Neutrophil (primary cell): ENCODE data around the gene ARL6IP4.

Source experiments
- H3K27ac ChIP-seq: fragments of 200-600 bp; sonication (generic); 2 replicates; pipeline ENCODE4 v1.5.1; 2016; ENCODE audit warnings: mild to moderate bottlenecking, moderate library complexity
- H3K27me3 ChIP-seq: fragments of 200-600 bp; sonication (generic); 2 replicates; pipeline ENCODE4 v1.6.0; 2016; ENCODE audit warnings: mild to moderate bottlenecking
- H3K36me3 ChIP-seq: fragments of 200-600 bp; sonication (generic); 2 replicates; pipeline ENCODE4 v1.5.1; 2017
- H3K4me1 ChIP-seq, 2 experiments: fragments of 200-600 bp in 1 of 2; sonication (generic) in 1 of 2; 1 replicate in 1 of 2; 2 replicates in 1 of 2; pipeline versions ENCODE4 v1.5.1 to v1.6.1; 2013 to 2016; ENCODE audit warnings: low read depth in 1 of 2, low read length in 1 of 2, mild to moderate bottlenecking in 1 of 2, moderate library complexity in 1 of 2; ENCODE audit not compliant: control insufficient read depth in 1 of 2, insufficient read depth in 1 of 2
- H3K4me3 ChIP-seq, 2 experiments: fragments of 200-600 bp in 1 of 2; sonication (generic) in 1 of 2; 1 replicate in 1 of 2; 2 replicates in 1 of 2; pipeline ENCODE4 v1.5.1; 2013 to 2016; ENCODE audit warnings: low read depth in 1 of 2, low read length in 1 of 2, mild to moderate bottlenecking in 1 of 2, moderate library complexity in 1 of 2
- H3K9me3 ChIP-seq: fragments of 200-600 bp; sonication (generic); 2 replicates; pipeline ENCODE4 v1.5.1; 2016
- CTCF ChIP-seq: fragments of 200-600 bp; sonication (generic); IDR thresholded peaks from 2 replicates; pipeline ENCODE4 v1.5.1; 2016; ENCODE audit warnings: antibody characterized with exemption

The ARL6IP4 gene

DNA sequence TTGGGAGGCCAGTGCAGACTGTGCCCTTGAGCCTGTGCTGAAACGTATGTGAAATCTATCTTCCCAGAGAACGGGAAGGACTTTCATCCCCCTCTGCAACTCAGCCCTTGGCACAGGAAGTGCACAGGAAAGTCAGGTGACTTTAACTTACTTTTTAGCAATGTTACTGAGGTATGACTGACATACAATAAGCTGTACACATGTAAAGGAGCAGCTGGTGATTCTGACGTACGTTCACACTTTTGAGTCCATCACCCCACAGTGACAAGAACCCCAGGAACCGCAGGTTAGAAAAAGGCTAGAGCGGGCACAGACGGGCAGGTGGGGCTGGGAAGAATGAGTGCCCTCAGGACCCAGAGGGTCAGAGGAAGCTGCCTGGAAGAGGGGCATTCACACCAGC is 48.0 kb downstream of the ARL6IP4 start:
- Histone ChIP-seq H3K4me3 (no peak overlapping the region), H3K36me3 (no peaks in the 10 kb centered on the region), H3K4me1 (peaks cover 13 to 15% of the 10 kb centered on the region in 2 experiments), H3K27me3 (no peaks in the 10 kb centered on the region), H3K27ac (no peak overlapping the region), H3K9me3 (no peaks in the 10 kb centered on the region)
- no peak for TF ChIP-seq CTCF

DNA sequence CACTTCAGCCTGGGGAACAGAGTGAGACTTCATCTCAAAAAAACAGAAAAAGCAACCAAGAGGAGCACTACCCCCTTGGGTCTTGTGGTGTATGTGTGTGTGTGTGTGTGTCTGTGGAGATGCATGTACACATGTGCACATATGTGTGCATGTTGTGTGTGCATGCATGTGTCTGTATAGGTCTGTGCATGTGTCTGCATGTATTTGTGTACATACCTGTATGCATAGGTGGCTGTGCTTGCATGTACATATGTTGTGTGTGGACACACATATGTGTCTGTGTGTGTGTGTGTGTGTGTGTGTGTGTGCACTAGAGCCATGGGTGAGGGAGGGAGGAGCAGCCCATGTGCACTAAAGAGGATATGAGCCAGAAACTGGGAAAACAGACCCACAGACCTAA is 49.1 kb downstream of the ARL6IP4 start:
- TF ChIP-seq CTCF = no peak
- no peak overlapping the region for H3K27ac ChIP-seq
- no peaks in the 10 kb centered on the region for H3K9me3 ChIP-seq
- H3K36me3 ChIP-seq = no peaks in the 10 kb centered on the region
- H3K4me3 ChIP-seq = no peak overlapping the region
- no peaks in the 10 kb centered on the region for H3K27me3 ChIP-seq
- H3K4me1 ChIP-seq = peaks cover 24 to 25% of the 10 kb centered on the region in 2 experiments

- Histone ChIP-seq H3K27ac (no peak overlapping the region), H3K27me3 (no peaks in the 10 kb centered on the region), H3K4me3 (no peak overlapping the region), H3K4me1 (peaks cover 25 to 26% of the 10 kb centered on the region in 2 experiments), H3K9me3 (no peaks in the 10 kb centered on the region), H3K36me3 (no peaks in the 10 kb centered on the region)
- TF ChIP-seq CTCF = no peak
These were observed 50.2 kb downstream of the ARL6IP4 start for GRCh38 chr12:123030686-123031085.

DNA sequence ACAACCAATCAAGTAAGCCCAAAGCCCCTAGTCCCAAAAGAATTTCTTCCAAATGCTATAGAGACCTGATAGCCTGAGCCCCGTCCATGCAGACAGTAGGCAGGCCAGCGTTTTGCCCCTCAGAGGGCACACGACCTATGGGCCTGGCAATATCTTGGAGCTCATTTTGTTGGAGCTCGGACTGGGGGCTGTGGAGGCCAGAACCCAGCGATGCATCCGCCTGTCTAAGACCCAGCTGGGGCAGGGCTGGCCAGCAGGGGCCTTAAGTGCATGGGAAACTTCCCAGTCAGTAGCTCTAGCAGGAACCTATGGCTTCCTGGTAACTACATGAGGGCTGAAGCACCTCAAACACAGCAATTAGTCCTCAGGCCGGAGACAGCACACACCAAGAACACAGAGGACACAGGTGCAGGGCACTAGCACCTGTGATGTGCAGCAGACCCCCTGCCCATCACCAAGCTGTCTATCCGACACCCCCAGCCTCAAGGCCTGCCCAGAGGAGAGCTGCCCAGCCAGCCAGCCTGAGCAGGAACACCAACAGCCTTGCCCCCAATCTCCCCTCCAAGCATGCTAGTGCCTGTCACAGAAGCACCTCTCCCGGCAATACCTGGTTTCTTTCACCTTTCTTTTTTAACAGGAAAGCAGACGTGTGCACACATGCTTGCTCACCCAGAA is 50.8 kb downstream of the ARL6IP4 start:
- H3K27me3 ChIP-seq = no peaks in the 10 kb centered on the region
- TF ChIP-seq CTCF = no peak
- peaks cover 25 to 26% of the 10 kb centered on the region in 2 experiments for H3K4me1 ChIP-seq
- H3K4me3 ChIP-seq = no peak overlapping the region
- H3K27ac ChIP-seq = no peak overlapping the region
- no peaks in the 10 kb centered on the region for H3K9me3 ChIP-seq
- no peaks in the 10 kb centered on the region for H3K36me3 ChIP-seq
